NCI-H2107 (cell line): ENCODE data around the gene SOS1.
A peak's percentile ranks its signal among the peaks of the same experiment; 100 is the strongest.
"Not testable (repeated sequence)": the region's sequence is repeated elsewhere in the genome, so short reads cannot be mapped to it uniquely, and the experiment has no call there.

Source experiments
- DNase-seq: peaks from one replicate; lab custom pipeline; 2025; lab: John Stamatoyannopoulos, UW

SOS1 gene

DNA sequence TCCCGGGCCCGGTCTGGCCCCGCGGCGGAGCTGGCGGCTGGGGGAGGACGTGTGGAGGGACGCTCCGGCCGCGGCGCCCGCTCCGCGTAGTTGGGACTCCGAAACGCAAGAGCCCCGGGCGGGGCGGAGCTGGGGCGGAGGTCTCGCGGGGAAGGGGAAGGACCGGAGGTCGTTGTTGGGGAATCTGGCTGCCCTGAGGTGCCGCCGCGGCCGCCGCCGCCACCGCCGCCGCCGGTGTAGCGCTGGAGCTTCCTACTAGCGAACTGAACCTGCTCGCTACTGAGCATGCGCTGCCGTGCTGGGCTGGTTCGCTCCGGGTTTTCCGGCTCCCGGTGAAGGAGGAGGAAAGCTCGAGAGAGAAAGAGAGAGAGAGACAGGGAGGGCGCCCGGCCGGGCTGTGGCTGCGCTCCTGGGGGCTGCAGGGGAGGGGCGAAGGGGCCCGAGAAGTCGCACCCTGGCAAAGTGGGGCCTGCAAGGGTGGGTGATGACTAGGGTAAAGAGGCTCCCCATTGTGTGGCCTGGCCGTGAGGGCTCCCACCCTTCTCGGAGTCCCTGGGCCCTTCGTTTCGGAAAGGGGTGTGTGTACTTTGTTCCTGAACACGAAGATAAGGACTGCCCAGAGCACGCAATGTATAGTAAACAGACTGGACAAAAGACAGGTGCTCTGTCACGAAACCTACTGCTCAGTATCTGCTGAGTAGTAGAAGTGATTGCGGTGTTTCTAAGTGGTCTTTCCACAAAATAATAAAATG is at the start of gene SOS1:
SOS1 (minus strand) TSS at position 281 of the 752 bp plus-strand sequence. CDS start 629 bp downstream, outside the sequence.
- DNase-seq, result peak; percentile 85

DNA sequence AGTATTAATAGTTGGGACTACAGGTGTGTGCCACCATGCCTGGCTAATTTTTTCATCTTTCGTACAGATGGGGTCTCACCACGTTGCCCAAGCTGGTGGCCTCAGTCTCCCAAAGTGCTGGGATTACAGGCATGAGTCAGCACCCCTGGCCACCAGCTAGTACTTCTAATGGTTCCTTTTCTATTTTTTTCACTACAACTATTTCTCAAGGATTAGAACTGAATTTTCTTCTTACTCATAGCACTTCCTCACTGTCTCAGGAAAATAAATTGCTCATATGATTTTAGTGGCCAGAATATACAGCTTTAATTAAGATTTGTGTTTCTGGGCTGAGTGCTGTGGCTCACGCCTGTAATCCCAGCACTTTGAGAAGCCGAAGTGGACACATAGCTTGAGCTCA is 43.2 kb upstream of the SOS1 start:
- no peak for DNase-seq

DNA sequence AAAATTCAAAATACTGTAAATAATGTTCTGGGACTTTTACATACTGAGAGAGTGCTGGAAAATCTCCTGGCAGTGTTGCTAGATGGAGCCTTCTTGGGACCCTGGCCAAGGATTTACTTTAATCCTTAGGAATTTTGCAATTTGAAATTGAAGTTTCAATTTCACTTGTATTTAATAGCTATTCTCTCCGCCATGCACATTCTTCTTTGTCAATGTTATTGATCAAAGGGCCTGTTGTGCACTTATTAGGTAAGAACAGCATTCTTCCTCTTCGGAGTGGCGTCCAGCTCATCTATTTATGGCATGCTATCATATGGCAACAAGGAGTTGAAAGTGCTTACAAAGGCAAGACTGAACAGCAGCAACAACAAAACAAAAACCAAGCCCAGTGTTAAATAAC is 40.1 kb upstream of the SOS1 start:
- no peak for DNase-seq

DNA sequence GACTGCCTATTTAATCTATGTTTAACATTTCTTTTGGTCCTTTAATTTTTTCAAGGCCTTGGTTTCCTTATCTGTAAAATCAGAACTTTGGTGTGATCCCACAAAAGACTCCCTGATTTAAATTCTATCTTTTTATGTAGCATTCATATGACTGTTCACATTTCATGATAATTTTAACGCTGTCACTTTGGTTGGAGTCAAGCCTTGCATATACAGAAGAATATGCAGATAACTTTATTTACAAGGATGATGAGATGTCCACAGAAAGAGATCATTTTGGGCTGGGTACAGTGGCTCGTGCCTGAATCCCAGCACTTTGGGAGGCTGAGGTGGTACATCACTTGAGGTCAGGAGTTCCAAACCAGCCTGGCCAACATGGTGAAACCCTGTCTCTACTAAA is 38.4 kb upstream of the SOS1 start:
- DNase-seq, result no peak

DNA sequence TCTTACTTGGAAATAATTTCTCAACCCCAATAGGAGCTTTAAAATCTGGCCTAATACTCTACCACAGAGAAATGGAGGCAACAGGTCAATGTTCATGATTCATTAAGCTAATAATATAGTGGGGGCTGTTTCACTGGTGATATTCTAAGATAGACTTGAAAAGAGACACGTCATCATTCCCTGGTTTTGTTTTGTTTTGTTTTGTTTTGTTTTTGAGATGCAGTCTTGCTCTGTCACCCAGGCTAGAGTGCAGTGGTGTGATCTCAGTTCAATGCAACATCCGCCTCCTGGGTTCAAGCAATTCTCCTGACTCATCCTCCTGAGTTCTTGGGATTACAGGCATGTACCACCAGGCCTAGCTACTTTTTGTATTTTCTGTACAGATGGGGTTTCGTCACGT is 37.5 kb upstream of the SOS1 start:
- DNase-seq, result no peak

DNA sequence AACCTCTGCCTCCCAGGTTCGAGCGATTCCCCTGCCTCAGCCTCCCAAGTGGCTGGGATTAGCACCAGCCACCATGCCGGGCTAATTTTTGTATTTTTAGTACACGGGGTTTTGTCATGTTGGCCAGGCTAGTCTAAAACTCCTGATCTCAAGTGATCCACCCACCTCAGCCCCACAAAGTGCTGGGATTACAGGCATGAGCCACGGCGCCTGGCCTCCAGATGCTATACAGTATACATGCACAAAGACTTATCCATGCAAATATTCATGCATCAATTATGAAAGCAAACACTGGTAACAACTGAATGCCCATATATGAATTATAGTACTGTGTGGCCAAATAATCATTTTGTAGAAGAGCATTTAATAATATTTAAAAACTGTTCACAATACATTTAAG is 36.0 kb upstream of the SOS1 start:
- no peak for DNase-seq

DNA sequence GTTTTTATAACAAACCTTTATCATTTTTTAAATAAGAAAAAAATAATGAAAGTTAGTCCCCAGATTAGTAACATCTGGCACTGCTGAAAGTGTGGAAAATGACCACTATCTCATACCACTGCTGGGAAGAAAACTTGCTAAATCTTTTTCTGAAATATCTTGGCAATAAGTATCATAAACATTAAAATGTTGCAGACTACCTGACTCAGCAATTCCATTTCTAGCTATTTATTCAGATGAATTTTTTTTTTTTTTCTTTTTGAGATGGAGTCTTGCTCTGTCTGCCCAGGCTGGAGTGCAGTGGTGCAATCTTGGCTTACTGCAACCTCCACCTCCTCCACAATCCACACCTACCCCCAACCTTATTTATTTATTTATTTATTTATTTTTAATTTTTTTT is 35.3 kb upstream of the SOS1 start:
- DNase-seq, result no peak

DNA sequence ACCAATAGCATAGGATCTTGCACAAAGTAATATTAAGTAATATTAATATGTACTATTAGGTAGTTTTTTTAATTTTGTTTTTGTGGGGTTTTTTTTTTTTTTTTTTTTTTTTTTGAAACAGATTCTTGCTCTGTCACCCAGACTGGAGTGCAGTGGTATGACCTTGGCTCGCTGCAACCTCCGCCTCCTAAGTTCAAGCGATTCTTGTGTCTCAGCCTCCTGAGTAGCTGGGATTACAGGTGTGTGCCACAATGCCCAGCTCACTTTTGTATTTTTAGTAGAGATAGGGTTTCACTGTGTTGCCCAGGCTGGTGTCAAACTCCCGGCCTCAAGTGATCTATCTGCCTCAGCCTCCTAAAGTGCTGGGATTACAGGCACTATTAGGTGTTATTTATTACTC is 34.7 kb upstream of the SOS1 start:
- DNase-seq, result not testable (repeated sequence)

DNA sequence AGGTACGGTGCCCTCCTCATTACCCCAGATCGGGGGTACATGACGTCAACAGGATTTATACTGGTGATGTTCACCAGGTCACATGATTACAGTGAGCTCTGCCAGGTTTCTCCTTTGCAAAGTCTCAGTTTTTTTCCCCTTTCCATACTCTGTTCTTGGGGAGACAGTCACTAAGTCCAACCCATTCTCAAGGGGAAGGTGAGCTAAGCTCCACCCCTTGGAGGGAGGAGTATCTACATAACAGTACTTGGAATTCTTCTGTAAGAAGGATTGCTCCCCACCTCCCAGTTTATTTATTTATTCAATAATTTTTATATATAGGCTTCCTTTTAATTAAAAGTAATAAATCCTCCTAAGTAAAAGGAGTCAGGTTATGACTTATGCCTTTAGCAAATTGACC is 34.1 kb upstream of the SOS1 start:
- DNase-seq, result no peak

DNA sequence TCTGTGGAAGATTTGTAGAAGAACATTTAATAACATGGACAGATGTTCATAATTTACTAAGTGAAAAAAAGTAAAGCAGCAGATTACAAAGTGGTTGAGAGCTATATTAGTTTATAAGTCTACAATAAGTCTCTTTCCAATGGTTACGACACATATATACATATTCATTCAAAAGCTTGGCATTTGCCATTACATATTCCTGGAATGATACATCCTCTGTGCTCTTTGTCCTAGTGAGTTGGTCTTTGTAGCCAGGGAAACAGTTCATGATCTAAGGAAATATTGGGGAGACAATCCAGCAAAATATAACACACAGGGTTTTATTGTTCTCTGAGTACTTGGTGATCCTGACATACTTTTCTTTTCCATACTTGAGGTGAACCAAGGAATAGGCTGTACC is 32.5 kb upstream of the SOS1 start:
- DNase-seq, result no peak

DNA sequence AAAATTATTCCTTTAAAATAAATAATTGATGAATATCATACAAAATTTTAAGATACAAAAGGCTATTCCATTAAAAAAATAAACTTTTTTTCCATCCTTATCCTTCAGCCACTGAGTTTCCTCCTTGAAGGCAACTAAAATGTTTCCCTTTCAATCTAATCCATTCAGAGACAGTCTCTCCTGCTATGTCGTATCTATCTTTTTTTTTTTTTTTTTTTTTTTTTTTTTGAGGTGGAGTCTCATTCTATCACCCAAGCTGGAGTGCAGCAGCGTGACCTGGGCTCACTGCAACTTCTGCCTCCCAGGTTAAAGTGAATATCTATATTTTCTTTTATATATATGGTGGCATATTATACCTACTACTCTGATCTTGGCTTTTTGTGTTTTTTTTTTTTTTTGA is 31.7 kb upstream of the SOS1 start:
- DNase-seq, result no peak

DNA sequence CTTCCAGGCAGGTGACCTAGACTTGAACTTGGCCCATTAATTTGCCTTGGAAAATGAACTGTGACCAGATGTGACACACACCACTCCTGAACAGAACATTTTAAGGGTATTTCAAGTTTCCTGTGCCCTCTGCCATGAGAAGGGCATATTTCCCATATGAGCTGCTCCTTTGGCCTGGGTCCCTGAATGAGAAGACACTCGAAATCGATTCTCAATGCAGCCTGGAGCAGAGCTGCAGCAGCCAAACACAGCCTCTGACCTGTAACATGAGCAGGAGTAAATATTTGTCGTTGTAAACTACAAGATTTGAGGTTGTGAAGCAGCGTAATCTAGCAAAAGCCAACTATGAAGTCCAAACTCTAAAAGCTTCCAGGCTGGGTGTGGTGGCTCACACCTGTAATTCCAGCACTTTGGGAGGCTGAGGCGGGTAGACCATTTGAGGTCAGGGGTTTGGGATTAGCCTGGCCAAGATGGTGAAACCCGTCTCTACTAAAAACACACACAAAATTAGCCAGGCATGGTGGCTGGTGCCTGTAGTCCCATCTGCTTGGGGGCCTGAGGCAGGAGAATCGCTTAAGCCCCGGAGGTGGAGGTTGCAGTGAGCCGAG is 30.1 kb upstream of the SOS1 start:
- DNase-seq, result no peak

DNA sequence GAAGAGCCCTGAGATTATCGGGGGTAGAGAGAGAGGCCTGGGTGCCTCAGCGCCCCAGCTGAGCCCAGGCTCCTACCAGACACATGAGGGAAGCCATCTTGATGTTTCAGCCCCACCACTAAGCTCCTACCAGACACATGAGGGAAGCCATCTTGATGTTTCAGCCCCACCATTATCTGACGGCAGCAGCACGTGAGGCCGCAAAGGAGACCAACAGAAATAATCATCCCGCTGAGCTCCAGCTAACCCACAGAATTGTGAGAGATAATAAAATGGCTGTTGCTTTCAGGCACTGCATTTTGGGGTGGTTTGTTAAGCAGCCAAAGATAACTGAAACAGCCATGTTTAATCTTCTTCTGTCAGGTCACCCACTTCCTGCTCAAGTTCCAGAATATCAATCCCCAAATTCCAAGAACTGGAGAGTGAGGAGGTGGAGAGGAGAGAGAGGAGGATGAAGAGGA is 29.3 kb upstream of the SOS1 start:
- no peak for DNase-seq

DNA sequence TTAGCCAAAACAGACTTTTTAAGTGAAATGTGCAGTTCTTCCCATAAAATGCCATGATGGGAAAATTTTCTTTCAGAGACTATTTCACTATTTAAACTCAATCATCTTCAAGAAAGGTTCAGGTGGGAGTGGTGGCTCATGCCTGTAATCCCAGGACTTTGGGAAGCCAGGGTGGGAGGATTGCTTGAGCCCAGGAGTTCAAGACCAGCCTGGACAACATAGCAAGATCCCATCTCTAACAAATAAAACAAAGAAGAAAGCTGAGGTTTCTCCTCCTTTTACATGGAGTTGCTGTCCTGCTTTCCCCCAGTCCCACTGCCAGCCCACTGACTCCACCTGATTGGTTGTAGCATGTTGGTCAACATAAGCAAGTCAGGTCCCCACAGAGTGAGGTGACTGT is 25.8 kb upstream of the SOS1 start:
- DNase-seq, result no peak

DNA sequence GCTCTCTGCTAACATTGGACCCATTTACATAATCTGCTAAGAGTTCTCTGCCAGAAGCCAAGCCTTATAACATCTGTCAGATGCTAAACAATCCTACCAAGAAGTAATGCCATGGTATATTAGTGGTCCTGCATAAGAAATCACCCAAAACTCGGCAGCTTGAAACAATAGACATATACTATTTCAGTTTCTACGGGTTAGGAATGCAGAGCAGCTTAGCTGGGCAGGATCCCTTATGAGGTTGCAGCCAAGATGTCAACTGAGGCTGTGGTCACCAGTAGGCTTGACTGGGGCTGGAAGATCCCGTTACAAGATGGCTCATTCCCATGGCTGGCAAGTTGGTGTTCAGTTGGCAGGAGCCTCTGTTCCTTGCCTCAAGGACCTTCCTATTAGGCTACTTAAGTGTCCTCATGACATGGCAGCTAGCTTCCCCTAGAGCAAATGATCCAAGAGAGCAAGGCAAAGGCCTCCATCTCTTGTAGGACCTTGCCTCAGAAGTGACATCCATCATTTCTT is 25.1 kb upstream of the SOS1 start:
- no peak for DNase-seq

DNA sequence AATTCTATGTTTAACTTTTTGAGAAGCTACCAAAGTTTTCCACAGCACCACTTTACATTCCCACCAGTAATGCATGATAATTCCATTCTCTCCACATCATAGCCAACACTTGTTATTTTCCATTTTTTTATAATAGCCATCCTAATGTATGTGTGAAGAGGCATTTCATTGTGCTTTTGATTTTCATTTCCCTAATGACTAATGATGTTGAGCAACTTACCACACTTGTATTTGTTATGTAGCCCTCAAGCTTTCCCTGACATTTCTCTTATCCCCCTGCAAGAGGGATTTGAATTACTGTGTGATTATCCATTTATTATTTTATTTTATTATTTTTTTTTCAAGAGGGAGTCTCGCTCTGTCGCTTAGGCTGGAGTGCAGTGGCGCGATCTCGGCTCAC is 23.6 kb upstream of the SOS1 start:
- DNase-seq, result no peak

DNA sequence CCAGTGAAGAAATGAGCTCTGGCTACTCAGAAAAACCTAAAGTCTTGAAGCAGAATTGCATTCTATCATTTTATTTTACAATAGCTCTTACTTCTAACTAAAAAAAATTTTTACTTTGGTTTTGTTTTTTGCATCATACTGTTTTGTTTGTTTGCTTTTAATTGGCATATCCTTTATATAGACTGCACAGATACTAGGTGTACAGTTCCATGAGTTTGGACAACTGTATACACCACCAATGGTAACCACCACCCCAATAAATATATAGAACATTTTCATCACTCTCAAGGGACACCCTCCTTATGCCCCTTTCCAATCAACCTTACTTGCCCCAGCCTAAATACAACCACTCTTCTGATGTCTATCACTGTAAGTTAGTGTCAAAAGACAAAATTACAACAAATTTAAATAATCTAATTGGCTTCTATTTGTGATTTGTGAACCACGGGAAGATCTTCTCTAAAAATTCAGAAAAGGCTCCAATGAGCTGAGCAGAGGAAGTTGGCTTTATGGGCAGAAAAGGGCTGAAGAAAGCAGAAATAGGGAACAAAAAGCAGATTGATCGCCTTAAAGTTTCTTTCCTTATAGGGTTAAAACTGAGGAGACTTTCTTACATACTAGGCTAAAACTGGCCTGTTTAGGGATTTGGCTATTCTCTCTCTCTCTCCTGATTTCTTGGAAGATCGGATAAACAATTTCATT is 22.2 kb upstream of the SOS1 start:
- no peak for DNase-seq

DNA sequence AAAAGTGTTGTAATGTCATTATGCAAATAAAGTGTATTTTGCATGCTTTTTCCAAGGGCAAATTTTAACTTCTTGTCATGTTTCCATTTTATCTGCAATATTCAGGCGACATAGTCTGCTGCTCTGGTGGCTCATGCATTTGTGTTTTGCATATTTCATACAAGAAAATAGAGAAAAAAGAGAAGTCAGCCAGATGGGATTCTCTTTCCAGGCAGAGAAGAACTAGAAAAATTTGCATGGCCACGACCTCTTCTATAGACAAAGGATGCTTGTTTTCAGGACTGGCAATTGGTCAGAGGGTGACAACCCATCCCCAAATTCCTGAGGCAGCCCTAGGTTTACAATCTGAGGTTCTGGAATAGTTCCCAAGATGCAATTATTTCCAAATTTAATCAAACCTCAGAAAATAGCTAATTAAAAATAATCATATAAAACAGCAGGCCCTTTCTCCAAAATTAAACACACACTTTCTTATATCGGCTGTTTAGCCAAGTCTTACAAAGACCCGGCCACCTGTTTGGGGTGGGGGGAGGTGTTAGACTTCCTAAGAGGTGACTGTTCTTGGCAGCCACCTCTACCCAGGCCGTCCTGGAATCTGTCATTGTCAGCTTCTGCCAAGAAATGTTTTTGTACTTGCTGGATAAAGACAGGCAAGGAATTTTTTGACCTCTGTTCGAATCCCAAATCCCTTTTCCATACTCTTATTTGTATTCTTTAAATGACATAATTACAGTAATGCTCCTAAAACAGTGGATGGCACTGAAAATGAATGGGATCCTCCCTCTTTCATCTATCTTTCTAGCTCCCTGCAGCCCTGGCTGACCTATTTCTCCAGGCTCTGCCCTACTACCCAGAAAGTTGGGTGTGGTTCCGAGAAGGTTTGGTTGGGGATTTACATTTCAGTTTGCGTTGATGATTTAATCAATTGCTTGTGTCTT is 20.8 kb upstream of the SOS1 start:
- DNase-seq, result no peak

DNA sequence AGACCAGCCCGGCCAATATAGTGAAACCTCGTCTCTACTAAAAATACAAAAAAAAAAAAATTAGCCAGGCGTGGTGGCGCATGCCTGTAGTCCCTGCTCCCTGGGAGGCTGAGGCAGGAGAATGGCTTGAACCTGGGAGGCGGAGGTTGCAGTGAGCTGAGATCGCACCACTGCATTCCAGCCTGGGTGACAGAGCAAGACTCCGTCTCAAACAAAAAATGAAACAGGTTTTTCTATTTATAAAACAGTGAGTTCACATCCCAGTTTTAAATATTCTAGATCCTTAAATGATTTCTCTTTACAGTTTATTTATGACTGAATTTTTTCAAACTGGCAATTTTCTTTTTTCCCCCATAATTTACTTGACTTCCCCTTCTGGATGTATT is 20.1 kb upstream of the SOS1 start:
- DNase-seq, result not testable (repeated sequence)

DNA sequence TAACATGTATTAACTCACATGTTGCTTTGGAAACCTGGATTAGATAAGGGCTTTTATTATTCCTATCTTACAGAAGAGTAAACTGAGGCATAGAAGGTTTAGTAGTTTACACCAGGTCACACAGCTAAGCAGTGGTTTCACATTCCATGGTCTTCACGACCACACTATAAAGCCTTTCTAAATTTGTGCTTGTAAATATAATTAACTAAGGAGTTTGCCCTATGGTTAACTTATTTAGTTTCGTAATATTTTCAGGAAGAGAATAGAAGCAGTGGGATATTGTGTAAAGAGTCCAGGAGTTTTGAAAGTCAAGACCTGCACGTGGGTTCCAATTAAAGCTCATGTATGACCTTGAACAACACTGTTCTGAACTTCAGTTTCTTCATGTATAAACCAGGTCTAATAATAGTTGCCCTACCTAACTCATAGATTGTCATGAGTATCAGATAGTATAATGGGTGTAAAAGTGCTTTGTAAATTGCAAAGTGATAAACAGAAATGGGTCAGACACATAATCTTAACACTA is 19.5 kb upstream of the SOS1 start:
- no peak for DNase-seq

DNA sequence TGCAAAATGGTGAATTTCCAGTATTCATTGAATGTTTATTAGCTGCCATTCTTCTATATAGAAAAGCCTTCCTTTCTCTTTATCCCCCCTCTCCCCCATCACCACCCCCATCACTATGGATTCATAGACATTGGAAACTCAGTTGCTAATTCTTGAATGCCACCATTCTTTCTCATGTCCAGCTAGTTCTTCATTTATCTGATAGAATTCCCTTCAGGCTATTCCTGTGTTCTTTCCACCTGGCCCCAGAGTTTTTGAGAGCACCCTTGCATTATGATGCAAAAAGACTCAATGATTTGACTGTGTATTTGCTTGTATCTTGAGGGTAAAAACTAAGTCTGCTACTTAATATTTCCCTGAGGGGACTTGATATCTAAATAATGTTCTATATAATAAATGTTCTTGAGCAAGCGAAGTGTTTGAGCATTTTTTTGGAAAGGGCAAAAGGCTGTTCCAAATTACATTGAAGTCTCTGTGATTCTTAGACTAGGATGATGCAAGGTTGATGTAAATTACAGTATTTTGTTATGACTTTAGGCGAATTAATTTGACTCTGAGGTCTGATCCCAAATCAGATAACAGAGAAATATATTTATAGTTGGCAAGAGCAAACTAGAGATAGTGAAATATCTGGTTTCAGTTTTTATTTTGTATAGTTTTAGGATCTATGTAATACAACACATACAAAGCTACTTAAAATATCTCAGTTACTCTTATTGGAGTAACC is 18.8 kb upstream of the SOS1 start:
- DNase-seq, result no peak
